GM23248 (cell line): Measurements from ENCODE around the gene TTLL3. TPM values are rescaled to one million over a fixed set of nuclear protein-coding genes. Genes with fewer than 3 reads are reported as not detected.

Source experiments
- DNase-seq: peaks from one replicate; pipeline ENCODE4 v3.0.0-alpha.2; 2015
- H2AFZ ChIP-seq: fragments of 200-600 bp; sonication (generic); 2 replicates; pipeline ENCODE4 v1.6.1; 2016; ENCODE audit warnings: antibody characterized with exemption
- H3F3A ChIP-seq: fragments of 200-600 bp; sonication (generic); 2 replicates; pipeline ENCODE4 v1.6.1; 2016; ENCODE audit warnings: mild to moderate bottlenecking, antibody characterized with exemption, mixed run types; ENCODE audit not compliant: insufficient read depth
- H3K27ac ChIP-seq: fragments of 200-600 bp; sonication (generic); 2 replicates; pipeline ENCODE4 v1.5.1; 2016; ENCODE audit warnings: mild to moderate bottlenecking
- H3K27me3 ChIP-seq: fragments of 200-600 bp; sonication (generic); replicated peaks from 2 replicates; pipeline ENCODE4 v1.6.1; 2016; ENCODE audit warnings: mild to moderate bottlenecking; ENCODE audit not compliant: insufficient read depth
- H3K36me3 ChIP-seq: fragments of 200-600 bp; sonication (generic); 2 replicates; pipeline ENCODE4 v1.6.1; 2016; ENCODE audit warnings: low read depth, mild to moderate bottlenecking
- H3K4me1 ChIP-seq: fragments of 200-600 bp; sonication (generic); 2 replicates; pipeline ENCODE4 v1.6.1; 2016; ENCODE audit warnings: mild to moderate bottlenecking; ENCODE audit not compliant: insufficient read depth
- H3K4me2 ChIP-seq: fragments of 200-600 bp; sonication (generic); one replicate; pipeline ENCODE4 v1.6.1; 2016; ENCODE audit warnings: mild to moderate bottlenecking; ENCODE audit not compliant: unreplicated experiment
- H3K4me3 ChIP-seq: fragments of 200-600 bp; sonication (generic); 2 replicates; pipeline ENCODE4 v1.5.1; 2016; ENCODE audit warnings: mild to moderate bottlenecking
- H3K79me2 ChIP-seq: fragments of 200-600 bp; sonication (generic); 2 replicates; pipeline ENCODE4 v1.6.1; 2016; ENCODE audit warnings: mild to moderate bottlenecking; ENCODE audit not compliant: insufficient read depth
- H3K9ac ChIP-seq: fragments of 200-600 bp; sonication (generic); 2 replicates; pipeline ENCODE4 v1.6.1; 2016; ENCODE audit warnings: mild to moderate bottlenecking
- H3K9me2 ChIP-seq: fragments of 200-600 bp; sonication (generic); 2 replicates; pipeline ENCODE4 v1.6.1; 2016; ENCODE audit warnings: mixed run types, mild to moderate bottlenecking, moderate library complexity; ENCODE audit not compliant: insufficient read depth
- H3K9me3 ChIP-seq: fragments of 200-600 bp; sonication (generic); one replicate; pipeline ENCODE4 v1.6.1; 2017; ENCODE audit warnings: low read depth
- H4K20me1 ChIP-seq: fragments of 200-600 bp; sonication (generic); 2 replicates; pipeline ENCODE4 v1.6.0; 2016; ENCODE audit not compliant: insufficient read depth
- EZH2 ChIP-seq: fragments of 200-600 bp; sonication (generic); IDR thresholded peaks from 2 replicates; pipeline ENCODE4 v1.6.1; 2018; ENCODE audit warnings: antibody characterized with exemption, mild to moderate bottlenecking; ENCODE audit not compliant: insufficient read depth, poor library complexity, severe bottlenecking
- EZH2phosphoT487 ChIP-seq: fragments of 200-600 bp; sonication (generic); IDR thresholded peaks from 2 replicates; pipeline ENCODE4 v1.6.1; 2018; ENCODE audit warnings: antibody characterized with exemption, moderate library complexity, mild to moderate bottlenecking, low read depth; ENCODE audit not compliant: insufficient read depth
- WGBS, 2 experiments: methylation state at CpG; one replicate each; pipeline ENCODE4 v1.1.6; 2015 to 2017; ENCODE audit warnings: low lambda C conversion rate in 2 of 2, low coverage in 1 of 2; ENCODE audit errors: missing lambda C conversion rate in 2 of 2; 5-methylcytosine and 5-hydroxymethylcytosine counted together
- in situ Hi-C: fragments of 300-500 bp; cut with MboI; formaldehyde crosslinking; loops from 2 replicates; pipeline ENCODE4 v1.15.0; 2020
- polyA plus RNA-seq: library from polyadenylated mRNA; unstranded; fragments of >200 nt; fragmentation: Nextera tagmentation; extraction: Ambion mirVana; gene quantifications from 2 replicates; pipeline ENCODE4 v1.2.1, GENCODE V29; 2016
- total RNA-seq: library from RNA; depleted of rRNA; stranded (reverse); fragments of >200 nt; shearing (Covaris generic); gene quantifications from 2 replicates; pipeline ENCODE4 v1.2.3, GENCODE V29; 2014

The TTLL3 gene
- total and polyA plus RNA-seq, 2 experiments from 2014 or later = 26.9 to 30.3 TPM

GRCh38 chr3:9792405-9793160 lies 17.5 kb upstream of the TTLL3 start, which contains the start of the genes ARPC4 and TADA3:
Gene ARPC4, plus strand, starts transcription at chr3:9793082. Its CDS starts 40 bp downstream, at chr3:9793122.
Gene TADA3, minus strand, starts transcription at chr3:9792473. Its CDS starts 1,007 bp downstream, at chr3:9791466.
- H3F3A ChIP-seq = peaks cover 5% of the 10 kb centered on the region
- in situ Hi-C loops = no loop called here
- peaks cover 13% of the 10 kb centered on the region for H3K4me1 ChIP-seq
- no peaks in the 10 kb centered on the region for H3K9me3 ChIP-seq
- peaks cover 71% of the 10 kb centered on the region for H3K79me2 ChIP-seq
- peak within 1 kb of the TSS; percentile 99 for H3K4me3 ChIP-seq
- H3K9me2 ChIP-seq = no peaks in the 10 kb centered on the region
- DNase-seq = peak; percentile 98
- peak within 1 kb of the TSS; percentile 99 for H3K9ac ChIP-seq
- TF ChIP-seq EZH2phosphoT487 = no peak
- TF ChIP-seq EZH2 = no peak
- 1% methylated on average over 45 to 60 of the region's 65 CpGs for WGBS, 2 experiments
- peaks cover 13% of the 10 kb centered on the region for H3K36me3 ChIP-seq
- H2AFZ ChIP-seq = peak within 1 kb of the TSS; percentile 79
- H3K27me3 ChIP-seq = no peaks in the 10 kb centered on the region
- no peaks in the 10 kb centered on the region for H4K20me1 ChIP-seq
- peak within 1 kb of the TSS; percentile 97 for H3K4me2 ChIP-seq
- peak within 1 kb of the TSS; percentile 90 for H3K27ac ChIP-seq

GRCh38 chr3:9793161-9793781 lies 16.8 kb upstream of the TTLL3 start:
- Histone ChIP-seq H3K9me2 (no peaks in the 10 kb centered on the region), H3K4me3 (peak overlapping the region; percentile 99), H3K36me3 (peaks cover 18% of the 10 kb centered on the region), H3K9me3 (no peaks in the 10 kb centered on the region), H4K20me1 (no peaks in the 10 kb centered on the region), H2AFZ (peak overlapping the region; percentile 79), H3K27me3 (no peaks in the 10 kb centered on the region), H3K79me2 (peaks cover 77% of the 10 kb centered on the region), H3K9ac (peak overlapping the region; percentile 99), H3F3A (peaks cover 5% of the 10 kb centered on the region), H3K4me2 (peak overlapping the region; percentile 97), H3K4me1 (peaks cover 13% of the 10 kb centered on the region), H3K27ac (peak overlapping the region; percentile 90)
- DNase-seq = peak; percentile 83
- in situ Hi-C loops = no loop called here
- TF ChIP-seq EZH2 = no peak
- no peak for TF ChIP-seq EZH2phosphoT487
- 0 to 3% methylated on average over 15 to 22 of the region's 23 CpGs for WGBS, 2 experiments

DNA sequence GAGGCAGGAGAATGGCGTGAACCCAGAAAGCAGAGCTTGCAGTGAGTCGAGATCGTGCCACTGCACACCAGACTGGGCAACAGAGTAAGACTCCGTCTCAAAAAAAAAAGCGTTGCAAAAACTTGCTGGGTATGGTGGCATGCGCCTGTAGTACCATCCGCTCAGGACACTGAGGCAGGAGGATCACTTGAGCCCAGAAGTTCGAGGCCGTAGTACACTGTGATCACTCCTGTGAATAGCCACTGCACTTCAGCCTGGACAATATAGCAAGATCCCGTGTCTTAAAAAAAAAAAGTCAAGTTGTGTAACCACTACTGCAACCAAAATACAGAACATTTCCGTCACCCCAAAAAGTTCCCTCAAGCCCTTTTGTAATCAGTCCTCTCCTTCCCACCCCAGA lies 15.7 kb upstream of the TTLL3 start:
- 97 to 98% methylated on average over 11 of the region's 11 CpGs for WGBS, 2 experiments
- Histone ChIP-seq H3K4me2 (peak overlapping the region; percentile 97), H3K9me3 (no peaks in the 10 kb centered on the region), H3F3A (peaks cover 10% of the 10 kb centered on the region), H3K4me1 (peaks cover 13% of the 10 kb centered on the region), H3K27me3 (no peaks in the 10 kb centered on the region), H3K9me2 (no peaks in the 10 kb centered on the region), H3K4me3 (peak overlapping the region; percentile 99; the same call in 1 of the 2 replicates), H2AFZ (no peak overlapping the region), H3K9ac (no peak overlapping the region), H3K27ac (no peak overlapping the region), H4K20me1 (no peaks in the 10 kb centered on the region), H3K79me2 (peaks cover 88% of the 10 kb centered on the region), H3K36me3 (peaks cover 23% of the 10 kb centered on the region)
- in situ Hi-C loops = no loop called here
- DNase-seq = no peak
- TF ChIP-seq EZH2 = no peak
- no peak for TF ChIP-seq EZH2phosphoT487

GRCh38 chr3:9795207-9795606 lies 14.9 kb upstream of the TTLL3 start:
- no peak for DNase-seq
- Histone ChIP-seq H3K9ac (peak overlapping the region; percentile 9; the same call in 1 of the 2 replicates), H3K36me3 (peaks cover 30% of the 10 kb centered on the region)

More at GRCh38 chr3:9795207-9795606, 14.9 kb upstream of the TTLL3 start:
- Histone ChIP-seq H3F3A (peaks cover 18% of the 10 kb centered on the region), H3K4me1 (peaks cover 13% of the 10 kb centered on the region), H4K20me1 (no peaks in the 10 kb centered on the region), H3K79me2 (peaks cover 93% of the 10 kb centered on the region), H3K27ac (no peak overlapping the region), H2AFZ (no peak overlapping the region), H3K4me2 (no peak overlapping the region), H3K9me3 (no peaks in the 10 kb centered on the region), H3K27me3 (no peaks in the 10 kb centered on the region), H3K4me3 (no peak overlapping the region), H3K9me2 (no peaks in the 10 kb centered on the region)
- no peak for TF ChIP-seq EZH2phosphoT487
- no peak for TF ChIP-seq EZH2
- WGBS, 2 experiments = 94 to 100% methylated on average over 5 of the region's 5 CpGs
- in situ Hi-C loops = no loop called here
